ENCODE results near the gene DDX60. TPM values are rescaled to one million over a fixed set of nuclear protein-coding genes. Genes with fewer than 3 reads are reported as not detected.
"Not testable (repeated sequence)": the region's sequence is repeated elsewhere in the genome, so short reads cannot be mapped to it uniquely, and the experiment has no call there.

DDX60 gene
- total and polyA plus RNA-seq, 4 donors: 4.3 to 24.4 (median 13.1) TPM

DNA sequence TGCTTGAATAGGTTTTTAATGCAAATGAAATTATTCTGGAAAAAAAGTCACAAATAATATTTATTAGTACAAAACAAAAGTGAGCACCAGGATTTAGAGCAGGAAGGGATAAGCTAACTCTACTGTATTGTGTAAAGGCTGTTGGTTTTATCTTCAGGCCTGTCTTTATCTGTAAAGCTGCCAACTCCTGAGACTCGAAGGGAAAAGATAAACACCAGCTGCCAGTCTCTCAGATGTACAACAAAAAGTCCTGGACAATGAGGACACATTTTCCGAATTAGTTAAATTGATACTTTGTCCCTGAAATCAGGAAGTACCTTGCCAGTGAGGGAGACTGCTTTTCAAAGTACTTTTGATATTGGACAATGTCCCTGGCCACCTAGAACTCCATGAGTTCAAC, 8.8 kb downstream of the DDX60 start:
- no peaks in the 10 kb centered on the region for H3K36me3 ChIP-seq (ENCODE audit: control insufficient read depth in 1 of 2, insufficient read depth in 2 of 2, low read length in 1 of 2)
- no peak overlapping the region for H3K4me3 ChIP-seq (ENCODE audit: low read length in 2 of 2)
- no peak overlapping the region for H3K27ac ChIP-seq (ENCODE audit: low read depth in 1 of 2, low read length in 2 of 2)
- no peaks in the 10 kb centered on the region for H3K9me3 ChIP-seq (ENCODE audit: control insufficient read depth, low read length)
- 34 to 37% methylated on average over 2 of the region's 2 CpGs for WGBS, 2 donors
- ATAC-seq (ENCODE audit: low FRiP score): no peak
- intact Hi-C loops (cut with DNase I): no loop called here
- no peak for DNase-seq
- no peaks in the 10 kb centered on the region for H3K27me3 ChIP-seq (ENCODE audit: control insufficient read depth in 1 of 2, insufficient read depth in 2 of 2, low read length in 1 of 2)
- no peaks in the 10 kb centered on the region for H3K4me1 ChIP-seq (ENCODE audit: control insufficient read depth in 1 of 2, insufficient read depth in 2 of 2, low read length in 2 of 2)

DNA sequence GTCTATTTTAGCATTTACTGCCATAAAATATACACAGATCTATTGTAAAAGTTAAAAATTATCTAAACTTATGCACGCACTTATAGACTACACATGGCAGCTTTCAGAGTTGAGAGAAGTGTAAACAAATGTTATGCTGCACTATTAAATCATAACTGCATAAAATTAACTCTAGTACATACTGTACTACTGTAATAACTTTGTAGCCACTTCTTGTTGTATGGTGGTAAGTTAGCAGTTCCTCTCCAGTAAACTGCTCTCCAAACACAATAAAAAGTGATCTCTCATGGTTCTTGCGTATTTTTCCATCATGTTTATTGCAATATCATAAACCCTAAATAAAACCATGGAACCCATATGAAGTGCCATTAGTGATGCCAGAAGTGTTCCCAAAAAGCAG, 9.6 kb downstream of the DDX60 start:
- intact Hi-C loops (cut with DNase I): no loop called here
- 97 to 99% methylated on average over 2 of the region's 2 CpGs for WGBS, 2 donors
- Histone ChIP-seq H3K27me3 (ENCODE audit: control insufficient read depth in 1 of 2, insufficient read depth in 2 of 2, low read length in 1 of 2) (no peaks in the 10 kb centered on the region), H3K27ac (ENCODE audit: low read depth in 1 of 2, low read length in 2 of 2) (no peak overlapping the region), H3K9me3 (ENCODE audit: control insufficient read depth, low read length) (no peaks in the 10 kb centered on the region), H3K4me1 (ENCODE audit: control insufficient read depth in 1 of 2, insufficient read depth in 2 of 2, low read length in 2 of 2) (no peaks in the 10 kb centered on the region), H3K4me3 (ENCODE audit: low read length in 2 of 2) (no peak overlapping the region), H3K36me3 (ENCODE audit: control insufficient read depth in 1 of 2, insufficient read depth in 2 of 2, low read length in 1 of 2) (peaks cover 0 to 2% of the 10 kb centered on the region in 2 donors)
- no peak for DNase-seq
- ATAC-seq (ENCODE audit: low FRiP score): no peak

DNA sequence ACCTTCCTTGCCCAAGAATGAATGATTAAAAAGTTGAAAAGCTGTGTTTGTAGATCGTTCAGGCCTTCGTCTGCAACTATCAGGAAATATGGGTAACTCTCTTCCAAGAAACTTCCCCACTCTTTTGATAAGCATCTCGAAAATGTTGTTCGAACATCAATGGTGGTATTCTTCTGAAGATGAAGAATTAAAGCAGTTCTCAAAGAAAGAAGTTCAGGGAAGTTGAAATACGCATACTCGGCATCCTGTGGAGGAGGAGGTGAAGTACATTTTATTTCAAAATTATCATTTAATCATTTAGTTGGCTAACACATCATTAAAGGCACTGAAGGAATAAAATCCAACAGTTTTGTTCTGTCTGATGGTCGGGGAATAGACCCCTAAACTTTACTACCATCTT, 12.1 kb downstream of the DDX60 start:
- Histone ChIP-seq H3K27ac (ENCODE audit: low read depth in 1 of 2, low read length in 2 of 2) (no peak overlapping the region), H3K27me3 (ENCODE audit: control insufficient read depth in 1 of 2, insufficient read depth in 2 of 2, low read length in 1 of 2) (no peaks in the 10 kb centered on the region), H3K9me3 (ENCODE audit: control insufficient read depth, low read length) (no peaks in the 10 kb centered on the region), H3K4me1 (ENCODE audit: control insufficient read depth in 1 of 2, insufficient read depth in 2 of 2, low read length in 2 of 2) (no peaks in the 10 kb centered on the region), H3K4me3 (ENCODE audit: low read length in 2 of 2) (no peak overlapping the region), H3K36me3 (ENCODE audit: control insufficient read depth in 1 of 2, insufficient read depth in 2 of 2, low read length in 1 of 2) (peaks cover 0 to 2% of the 10 kb centered on the region in 2 donors)
- 90 to 91% methylated on average over 7 of the region's 7 CpGs for WGBS, 2 donors
- ATAC-seq (ENCODE audit: low FRiP score): no peak
- intact Hi-C loops (cut with DNase I): no loop called here
- DNase-seq: no peak

DNA sequence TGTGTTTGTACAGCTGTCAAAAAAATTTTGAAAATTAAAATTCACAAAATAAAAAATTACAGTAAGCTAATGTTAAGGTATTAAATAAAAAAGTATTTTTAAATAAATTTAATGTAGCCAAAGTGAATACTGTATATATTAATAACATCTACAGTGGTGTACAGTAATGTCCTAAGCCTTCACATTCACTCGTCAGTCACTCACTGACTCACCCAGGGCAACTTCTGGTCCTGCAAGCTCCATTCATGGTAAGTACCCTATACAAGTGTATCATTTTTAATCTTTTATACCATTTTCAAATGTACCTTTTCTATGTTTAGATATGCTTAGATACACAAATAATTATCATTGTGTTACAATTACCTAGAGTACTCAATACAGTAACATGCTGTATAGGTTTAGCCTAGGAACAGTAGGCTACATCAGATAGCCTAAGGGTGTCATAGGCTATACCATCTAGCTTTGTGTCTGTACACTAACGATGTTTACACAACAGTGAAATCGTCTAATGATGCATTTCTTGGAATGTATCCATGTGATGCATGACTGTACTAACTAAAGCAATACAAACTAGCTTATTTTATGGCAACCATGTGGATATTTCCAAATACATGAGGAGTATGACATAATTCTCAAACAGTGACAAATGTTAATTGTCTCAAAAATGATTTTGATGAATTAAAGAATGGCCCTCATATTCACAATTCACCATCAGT, 13.7 kb downstream of the DDX60 start:
- intact Hi-C loops (cut with DNase I): no loop called here
- Histone ChIP-seq H3K4me3 (ENCODE audit: low read length in 2 of 2) (no peak overlapping the region), H3K27me3 (ENCODE audit: control insufficient read depth in 1 of 2, insufficient read depth in 2 of 2, low read length in 1 of 2) (no peaks in the 10 kb centered on the region), H3K27ac (ENCODE audit: low read depth in 1 of 2, low read length in 2 of 2) (no peak overlapping the region), H3K9me3 (ENCODE audit: control insufficient read depth, low read length) (no peaks in the 10 kb centered on the region), H3K36me3 (ENCODE audit: control insufficient read depth in 1 of 2, insufficient read depth in 2 of 2, low read length in 1 of 2) (peaks cover 0 to 2% of the 10 kb centered on the region in 2 donors), H3K4me1 (ENCODE audit: control insufficient read depth in 1 of 2, insufficient read depth in 2 of 2, low read length in 2 of 2) (no peaks in the 10 kb centered on the region)
- DNase-seq (no peak), ATAC-seq (ENCODE audit: low FRiP score) (no peak)
- 79 to 82% methylated on average over 3 of the region's 3 CpGs for whole genome bisulfite sequencing, 2 donors

DNA sequence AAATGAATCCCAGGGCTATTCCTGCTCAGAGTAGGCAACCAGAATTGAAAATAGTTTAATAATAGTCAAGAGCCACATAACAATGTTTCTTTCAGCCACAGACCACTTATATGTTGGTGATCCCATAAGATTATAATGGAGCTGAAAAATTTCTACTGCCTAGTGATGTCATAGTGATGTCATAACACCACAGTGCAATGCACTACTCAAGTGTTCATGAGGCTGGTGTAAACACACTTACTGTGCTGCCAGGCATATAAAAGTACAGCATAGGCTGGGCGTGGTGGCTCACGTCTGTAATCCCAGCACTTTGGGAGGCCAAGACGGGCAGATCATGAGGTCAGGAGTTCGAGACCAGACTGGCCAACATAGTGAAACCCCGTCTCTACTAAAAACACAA, 15.1 kb downstream of the DDX60 start:
- H3K27me3 ChIP-seq (ENCODE audit: control insufficient read depth in 1 of 2, insufficient read depth in 2 of 2, low read length in 1 of 2); H3K4me1 ChIP-seq (ENCODE audit: control insufficient read depth in 1 of 2, insufficient read depth in 2 of 2, low read length in 2 of 2); H3K4me3 ChIP-seq (ENCODE audit: low read length in 2 of 2); H3K9me3 ChIP-seq (ENCODE audit: control insufficient read depth, low read length); intact Hi-C loops (cut with DNase I); ATAC-seq (ENCODE audit: low FRiP score); H3K36me3 ChIP-seq (ENCODE audit: control insufficient read depth in 1 of 2, insufficient read depth in 2 of 2, low read length in 1 of 2); DNase-seq; H3K27ac ChIP-seq (ENCODE audit: low read depth in 1 of 2, low read length in 2 of 2): not testable (repeated sequence)
- 95 to 97% methylated on average over 5 of the region's 5 CpGs for WGBS, 2 donors

DNA sequence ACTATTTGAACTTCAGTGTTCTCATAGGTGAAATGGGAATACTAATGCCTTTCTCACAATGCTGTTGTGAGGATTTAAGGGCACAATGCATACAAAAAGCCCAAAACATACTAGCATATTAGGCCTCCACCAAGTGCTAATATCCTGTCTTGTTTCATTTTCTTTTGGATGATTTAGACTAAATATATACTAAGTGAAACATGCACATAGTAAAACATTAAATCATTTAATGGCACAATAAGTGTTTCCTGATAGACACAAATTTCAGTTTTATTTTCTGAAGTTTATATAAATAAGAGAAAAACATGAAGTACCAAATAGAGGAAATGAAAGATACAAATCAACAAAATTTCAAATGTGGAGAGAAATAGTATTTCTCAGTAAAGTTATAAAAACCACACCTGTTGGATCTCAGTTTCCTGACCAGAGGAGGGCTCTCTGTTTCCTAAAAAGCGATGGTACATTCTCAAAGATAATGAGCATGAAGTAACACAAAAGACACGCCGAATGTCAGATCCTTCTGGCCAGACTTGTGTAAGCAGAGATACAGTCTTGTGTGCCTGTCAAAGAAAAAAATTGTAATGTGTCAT, 25.1 kb downstream of the DDX60 start:
- ATAC-seq (ENCODE audit: low FRiP score) (no peak), DNase-seq (no peak)
- WGBS, 2 donors: 92 to 95% methylated on average over 3 of the region's 3 CpGs
- H3K27me3 ChIP-seq (ENCODE audit: control insufficient read depth in 1 of 2, insufficient read depth in 2 of 2, low read length in 1 of 2): no peaks in the 10 kb centered on the region
- H3K9me3 ChIP-seq (ENCODE audit: control insufficient read depth, low read length): no peaks in the 10 kb centered on the region
- no peaks in the 10 kb centered on the region for H3K4me1 ChIP-seq (ENCODE audit: control insufficient read depth in 1 of 2, insufficient read depth in 2 of 2, low read length in 2 of 2)
- no peak overlapping the region for H3K27ac ChIP-seq (ENCODE audit: low read depth in 1 of 2, low read length in 2 of 2)
- H3K4me3 ChIP-seq (ENCODE audit: low read length in 2 of 2): no peak overlapping the region
- H3K36me3 ChIP-seq (ENCODE audit: control insufficient read depth in 1 of 2, insufficient read depth in 2 of 2, low read length in 1 of 2): peaks cover 0 to 2% of the 10 kb centered on the region in 2 donors
- intact Hi-C loops (cut with DNase I): no loop called here

DNA sequence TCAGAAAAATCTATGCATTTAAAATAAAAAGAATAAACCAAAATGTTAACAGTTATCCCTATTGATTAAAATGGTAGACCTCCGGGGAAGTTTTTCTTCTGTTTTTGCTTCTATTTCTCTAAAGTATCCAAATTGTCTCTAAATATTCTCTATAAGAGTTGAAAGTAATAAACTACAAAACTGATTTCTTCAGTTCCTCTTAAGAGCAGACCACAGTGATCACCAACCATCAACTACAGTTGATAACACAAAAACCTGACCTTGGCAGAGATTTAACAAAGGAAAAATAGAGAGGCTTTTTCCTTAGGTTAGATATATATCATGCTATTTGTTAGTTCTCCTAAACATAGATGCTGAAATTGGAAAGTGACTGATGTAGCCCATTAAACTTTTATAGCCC, 27.3 kb downstream of the DDX60 start:
- Histone ChIP-seq H3K36me3 (ENCODE audit: control insufficient read depth in 1 of 2, insufficient read depth in 2 of 2, low read length in 1 of 2) (peaks cover 0 to 2% of the 10 kb centered on the region in 2 donors), H3K27ac (ENCODE audit: low read depth in 1 of 2, low read length in 2 of 2) (no peak overlapping the region), H3K4me3 (ENCODE audit: low read length in 2 of 2) (no peak overlapping the region), H3K4me1 (ENCODE audit: control insufficient read depth in 1 of 2, insufficient read depth in 2 of 2, low read length in 2 of 2) (no peaks in the 10 kb centered on the region), H3K9me3 (ENCODE audit: control insufficient read depth, low read length) (no peaks in the 10 kb centered on the region), H3K27me3 (ENCODE audit: control insufficient read depth in 1 of 2, insufficient read depth in 2 of 2, low read length in 1 of 2) (no peaks in the 10 kb centered on the region)
- WGBS, 2 donors: 96 to 100% methylated on average over 1 of the region's 1 CpG
- DNase-seq (no peak), ATAC-seq (ENCODE audit: low FRiP score) (no peak)
- intact Hi-C loops (cut with DNase I): no loop called here

DNA sequence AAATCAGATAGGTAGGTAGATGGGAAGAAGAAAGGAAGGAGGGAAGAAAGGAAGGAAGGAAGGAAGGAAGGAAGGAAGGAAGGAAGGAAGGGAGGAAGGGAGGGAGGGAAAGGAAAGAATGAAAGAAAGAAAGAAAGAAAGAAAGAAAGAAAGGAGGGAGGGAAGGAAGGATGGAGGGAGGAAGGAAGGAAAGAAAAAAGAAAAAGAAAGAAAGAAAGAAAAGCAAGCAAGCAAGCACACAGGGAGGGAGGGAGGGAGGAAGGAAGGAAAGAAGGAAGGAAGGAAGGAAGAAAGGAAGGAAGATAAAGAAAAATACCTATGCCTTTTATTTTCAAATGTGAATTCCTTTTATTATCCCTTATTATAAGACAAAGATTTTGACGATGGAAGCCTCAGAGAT, 32.7 kb downstream of the DDX60 start:
- H3K4me1 ChIP-seq (ENCODE audit: control insufficient read depth in 1 of 2, insufficient read depth in 2 of 2, low read length in 2 of 2); H3K27me3 ChIP-seq (ENCODE audit: control insufficient read depth in 1 of 2, insufficient read depth in 2 of 2, low read length in 1 of 2); H3K36me3 ChIP-seq (ENCODE audit: control insufficient read depth in 1 of 2, insufficient read depth in 2 of 2, low read length in 1 of 2); intact Hi-C loops (cut with DNase I); DNase-seq; H3K27ac ChIP-seq (ENCODE audit: low read depth in 1 of 2, low read length in 2 of 2); H3K9me3 ChIP-seq (ENCODE audit: control insufficient read depth, low read length); H3K4me3 ChIP-seq (ENCODE audit: low read length in 2 of 2); ATAC-seq (ENCODE audit: low FRiP score): not testable (repeated sequence)
- 96% methylated on average over 1 of the region's 1 CpG for WGBS, 2 donors

DNA sequence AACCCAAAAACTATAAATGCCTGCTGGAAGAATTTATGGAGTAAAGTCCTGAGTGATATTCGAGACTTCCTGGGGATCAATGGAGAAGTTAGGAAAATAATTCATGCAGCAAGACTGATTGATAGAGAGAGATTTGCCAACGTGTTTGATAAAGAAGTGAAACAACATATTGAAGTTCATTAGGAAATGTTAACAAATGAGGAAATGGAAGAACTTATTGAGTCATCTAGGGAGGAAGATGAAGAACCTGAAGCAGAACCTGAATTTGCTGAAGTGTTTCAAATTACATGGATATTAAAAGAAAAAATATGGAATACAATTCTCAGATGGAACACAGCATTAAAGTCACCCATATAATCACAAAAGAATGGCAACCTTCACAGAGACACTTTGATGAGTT, 39.0 kb downstream of the DDX60 start:
- DNase-seq: no peak
- WGBS, 2 donors: 75 to 79% methylated on average over 2 of the region's 2 CpGs
- Histone ChIP-seq H3K27ac (ENCODE audit: low read depth in 1 of 2, low read length in 2 of 2) (no peak overlapping the region), H3K36me3 (ENCODE audit: control insufficient read depth in 1 of 2, insufficient read depth in 2 of 2, low read length in 1 of 2) (peaks cover 0 to 1% of the 10 kb centered on the region in 2 donors), H3K27me3 (ENCODE audit: control insufficient read depth in 1 of 2, insufficient read depth in 2 of 2, low read length in 1 of 2) (no peaks in the 10 kb centered on the region), H3K4me3 (ENCODE audit: low read length in 2 of 2) (no peak overlapping the region), H3K9me3 (ENCODE audit: control insufficient read depth, low read length) (no peaks in the 10 kb centered on the region), H3K4me1 (ENCODE audit: control insufficient read depth in 1 of 2, insufficient read depth in 2 of 2, low read length in 2 of 2) (no peaks in the 10 kb centered on the region)
- intact Hi-C loops (cut with DNase I): no loop called here
- ATAC-seq (ENCODE audit: low FRiP score): no peak
